ENCODE results near the gene SYNGR1. TPM values are rescaled to one million over a fixed set of nuclear protein-coding genes. Genes with fewer than 3 reads are reported as not detected.
A peak's percentile ranks its signal among the peaks of the same experiment; 100 is the strongest.

The SYNGR1 gene
- total RNA-seq, 1 experiment from 2014 or later, result 0.35 TPM

- no peak for DNase-seq (ENCODE audit: unreplicated experiment)
- POLR2A ChIA-PET, result no interaction called here
- Mint-ChIP-seq H3K9me3 (ENCODE audit: unreplicated experiment) (no peaks in the 10 kb centered on the region), H3K27ac (ENCODE audit: low read depth, unreplicated experiment) (no peak overlapping the region), H3K27me3 (ENCODE audit: insufficient read depth, unreplicated experiment) (no peaks in the 10 kb centered on the region), H3K4me3 (ENCODE audit: unreplicated experiment) (no peak overlapping the region), H3K36me3 (ENCODE audit: insufficient read depth, unreplicated experiment) (no peaks in the 10 kb centered on the region), H3K4me1 (ENCODE audit: insufficient read depth, unreplicated experiment) (no peaks in the 10 kb centered on the region)
- intact Hi-C loops (cut with micrococcal nuclease), result no loop called here
- no peak for TF ChIP-seq CTCF (IDR thresholded peaks at IDR 0.05; ENCODE audit: unreplicated experiment)
- CTCF ChIA-PET, result interaction anchor here (0.6 kb wide), 1 partner anchor 71 kb away, joined by 3 read pairs; no protein-coding TSS in a partner anchor
- BruUV-seq (replicated peaks), result no TSS peak
Measured at GRCh38 chr22:39381009-39381755, 31.4 kb downstream of the SYNGR1 start.

- no peak for DNase-seq (ENCODE audit: unreplicated experiment)
- TF ChIP-seq CTCF (IDR thresholded peaks at IDR 0.05; ENCODE audit: unreplicated experiment), result no peak
- Mint-ChIP-seq H3K27ac (ENCODE audit: low read depth, unreplicated experiment) (no peak overlapping the region), H3K36me3 (ENCODE audit: insufficient read depth, unreplicated experiment) (no peaks in the 10 kb centered on the region), H3K4me1 (ENCODE audit: insufficient read depth, unreplicated experiment) (no peaks in the 10 kb centered on the region), H3K4me3 (ENCODE audit: unreplicated experiment) (no peak overlapping the region), H3K9me3 (ENCODE audit: unreplicated experiment) (no peaks in the 10 kb centered on the region), H3K27me3 (ENCODE audit: insufficient read depth, unreplicated experiment) (no peaks in the 10 kb centered on the region)
- POLR2A ChIA-PET, result no interaction called here
- no TSS peak for BruUV-seq (replicated peaks)
- intact Hi-C loops (cut with micrococcal nuclease), result no loop called here
- CTCF ChIA-PET, result interaction anchor here (0.8 kb wide), 1 partner anchor 16 kb away, joined by 3 read pairs; no protein-coding TSS in a partner anchor
Measured at GRCh38 chr22:39381930-39382329, 32.1 kb downstream of the SYNGR1 start.

- intact Hi-C loops (cut with micrococcal nuclease), result no loop called here
- no peaks in the 10 kb centered on the region for H3K27me3 Mint-ChIP-seq (ENCODE audit: insufficient read depth, unreplicated experiment)
- H3K36me3 Mint-ChIP-seq (ENCODE audit: insufficient read depth, unreplicated experiment), result no peaks in the 10 kb centered on the region
- DNase-seq (ENCODE audit: unreplicated experiment), result no peak
- no peaks in the 10 kb centered on the region for H3K4me1 Mint-ChIP-seq (ENCODE audit: insufficient read depth, unreplicated experiment)
- no TSS peak for BruUV-seq (replicated peaks)
- H3K9me3 Mint-ChIP-seq (ENCODE audit: unreplicated experiment), result no peaks in the 10 kb centered on the region
- no peak overlapping the region for H3K4me3 Mint-ChIP-seq (ENCODE audit: unreplicated experiment)
- H3K27ac Mint-ChIP-seq (ENCODE audit: low read depth, unreplicated experiment), result no peak overlapping the region
- CTCF ChIA-PET, result interaction anchor here (0.8 kb wide), 1 partner anchor 16 kb away, joined by 3 read pairs; no protein-coding TSS in a partner anchor
- POLR2A ChIA-PET, result no interaction called here
- no peak for TF ChIP-seq CTCF (IDR thresholded peaks at IDR 0.05; ENCODE audit: unreplicated experiment)
Measured at GRCh38 chr22:39382410-39382809, 32.6 kb downstream of the SYNGR1 start.

- H3K4me3 Mint-ChIP-seq (ENCODE audit: unreplicated experiment), result no peak overlapping the region
- no TSS peak for BruUV-seq (replicated peaks)
- ChIA-PET POLR2A (interaction anchor here (0.6 kb wide), 1 partner anchor 11 kb away, joined by 3 read pairs; no protein-coding TSS in a partner anchor), CTCF (interaction anchor here (1.3 kb wide), 1 partner anchor 40 kb away, joined by 3 read pairs; no protein-coding TSS in a partner anchor)
- intact Hi-C loops (cut with micrococcal nuclease), result no loop called here
- H3K9me3 Mint-ChIP-seq (ENCODE audit: unreplicated experiment), result no peaks in the 10 kb centered on the region
- no peaks in the 10 kb centered on the region for H3K36me3 Mint-ChIP-seq (ENCODE audit: insufficient read depth, unreplicated experiment)
- H3K27me3 Mint-ChIP-seq (ENCODE audit: insufficient read depth, unreplicated experiment), result no peaks in the 10 kb centered on the region
- H3K27ac Mint-ChIP-seq (ENCODE audit: low read depth, unreplicated experiment), result peak overlapping the region; percentile 15
- peak; percentile 15 for DNase-seq (ENCODE audit: unreplicated experiment)
- no peak for TF ChIP-seq CTCF (IDR thresholded peaks at IDR 0.05; ENCODE audit: unreplicated experiment)
- H3K4me1 Mint-ChIP-seq (ENCODE audit: insufficient read depth, unreplicated experiment), result no peaks in the 10 kb centered on the region
Measured at GRCh38 chr22:39383841-39384625, 34.2 kb downstream of the SYNGR1 start.

Measured in MCF 10A (cell line).